Measurements from ENCODE around the gene ARL5A. TPM values are rescaled to one million over a fixed set of nuclear protein-coding genes. Genes with fewer than 3 reads are reported as not detected.

Gene ARL5A
- total and polyA plus RNA-seq, 8 donors, result 8.1 to 99.1 (median 28.0) TPM

DNA sequence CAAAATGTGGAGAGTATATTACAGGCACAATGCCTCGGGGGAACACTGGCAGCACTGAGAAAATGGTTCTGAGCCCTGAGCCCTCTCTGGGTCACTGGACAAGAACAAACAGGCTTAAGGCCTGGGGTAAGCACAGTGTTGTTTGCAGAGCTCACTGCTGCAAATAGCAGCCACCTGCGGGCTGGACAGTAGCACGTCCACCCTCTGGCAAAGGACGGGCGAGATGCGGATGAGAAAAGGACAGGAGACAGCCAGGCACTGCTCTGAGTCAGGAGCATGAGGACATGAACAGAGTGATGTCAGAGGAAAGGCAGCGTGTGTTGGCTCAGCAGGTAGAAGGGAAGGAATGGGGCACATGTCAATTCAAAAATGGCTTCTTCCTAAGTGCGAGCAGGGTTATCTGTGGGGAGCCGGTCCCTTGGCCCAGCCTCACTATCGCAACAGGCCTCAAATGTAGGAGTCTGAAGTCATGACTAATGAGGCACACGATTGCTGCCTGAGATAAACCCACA, 68.0 kb downstream of the ARL5A start:
- TF ChIP-seq CTCF (IDR thresholded peaks at IDR 0.05), result no peak
- no peak for TF ChIP-seq POLR2A (IDR thresholded peaks at IDR 0.05)
- no peak for TF ChIP-seq EP300 (IDR thresholded peaks at IDR 0.05)
- no peak for TF ChIP-seq POLR2AphosphoS5 (IDR thresholded peaks at IDR 0.05)
- Histone ChIP-seq H3K27me3 (no peaks in the 10 kb centered on the region), H3K27ac (no peak overlapping the region), H3K36me3 (no peaks in the 10 kb centered on the region), H3K9me3 (no peaks in the 10 kb centered on the region), H3K4me3 (no peak overlapping the region), H3K4me1 (peaks cover 0 to 8% (median 0%) of the 10 kb centered on the region in 4 donors)
- no peak for DNase-seq
- intact Hi-C loops (cut with DNase I; ENCODE audit: low total_unique reads), result no loop called here
- WGBS, 5 donors, result 78 to 83% (median 80%) methylated on average over 11 of the region's 11 CpGs

- H3K27ac ChIP-seq, result no peak overlapping the region
- no peaks in the 10 kb centered on the region for H3K9me3 ChIP-seq
- TF ChIP-seq POLR2AphosphoS5 (IDR thresholded peaks at IDR 0.05) (no peak), POLR2A (IDR thresholded peaks at IDR 0.05) (no peak), EP300 (IDR thresholded peaks at IDR 0.05) (no peak), CTCF (IDR thresholded peaks at IDR 0.05) (no peak)
- H3K27me3 ChIP-seq, result no peaks in the 10 kb centered on the region
- WGBS, 5 donors, result 88 to 96% (median 90%) methylated on average over 3 of the region's 3 CpGs
- H3K4me1 ChIP-seq, result peaks cover 0 to 8% (median 0%) of the 10 kb centered on the region in 4 donors
- no peak overlapping the region for H3K4me3 ChIP-seq
- intact Hi-C loops (cut with DNase I; ENCODE audit: low total_unique reads), result no loop called here
- H3K36me3 ChIP-seq, result no peaks in the 10 kb centered on the region
- DNase-seq, result no peak
Observed at GRCh38 chr2:151758744-151759143, 69.5 kb downstream of the ARL5A start.

DNA sequence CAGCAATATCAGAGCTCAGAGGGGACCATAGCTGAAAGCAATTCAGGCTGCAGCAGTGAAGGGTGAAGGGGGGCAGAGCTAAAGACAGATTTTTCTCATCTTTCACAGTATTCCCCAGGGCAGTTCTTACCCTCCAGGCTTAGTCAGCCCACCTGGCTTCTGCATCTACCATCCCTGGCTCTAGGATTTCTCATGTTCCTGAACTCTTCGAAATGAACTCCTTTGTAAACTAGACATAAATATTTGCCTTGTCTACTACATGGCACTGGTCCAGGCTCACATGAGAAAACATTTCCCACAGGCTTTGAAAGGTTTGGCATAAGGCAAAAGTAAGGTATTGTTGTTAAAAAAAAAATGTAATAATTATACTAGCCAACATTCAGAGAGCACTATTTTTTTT, 70.4 kb downstream of the ARL5A start:
- intact Hi-C loops (cut with DNase I; ENCODE audit: low total_unique reads), result no loop called here
- no peak for DNase-seq
- Histone ChIP-seq H3K36me3 (no peaks in the 10 kb centered on the region), H3K4me1 (peaks cover 0 to 8% (median 0%) of the 10 kb centered on the region in 4 donors), H3K27me3 (no peaks in the 10 kb centered on the region), H3K27ac (no peak overlapping the region), H3K9me3 (no peaks in the 10 kb centered on the region), H3K4me3 (no peak overlapping the region)
- 3 to 23% (median 8%) methylated on average over 1 of the region's 1 CpG for WGBS, 5 donors
- no peak for TF ChIP-seq CTCF (IDR thresholded peaks at IDR 0.05)
- no peak for TF ChIP-seq POLR2A (IDR thresholded peaks at IDR 0.05)
- TF ChIP-seq EP300 (IDR thresholded peaks at IDR 0.05), result no peak
- TF ChIP-seq POLR2AphosphoS5 (IDR thresholded peaks at IDR 0.05), result no peak

GRCh38 chr2:151756820-151757219, 71.4 kb downstream of the ARL5A start:
- intact Hi-C loops (cut with DNase I; ENCODE audit: low total_unique reads), result no loop called here
- Histone ChIP-seq H3K27ac (no peak overlapping the region), H3K4me3 (no peak overlapping the region), H3K4me1 (peaks cover 0 to 8% (median 0%) of the 10 kb centered on the region in 4 donors), H3K36me3 (no peaks in the 10 kb centered on the region), H3K27me3 (no peaks in the 10 kb centered on the region), H3K9me3 (no peaks in the 10 kb centered on the region)
- no peak for DNase-seq
- TF ChIP-seq POLR2A (IDR thresholded peaks at IDR 0.05), result no peak
- no peak for TF ChIP-seq EP300 (IDR thresholded peaks at IDR 0.05)
- TF ChIP-seq CTCF (IDR thresholded peaks at IDR 0.05), result no peak
- TF ChIP-seq POLR2AphosphoS5 (IDR thresholded peaks at IDR 0.05), result no peak
- 47 to 96% (median 95%) methylated on average over 2 of the region's 2 CpGs for WGBS, 5 donors

Data from stomach (tissue), 9 donors.